Loucy (cell line): ENCODE results near the gene RBPJL.
A peak's percentile ranks its signal among the peaks of the same experiment; 100 is the strongest.

Experiments
- H2AFZ ChIP-seq: fragments of 200-600 bp; sonication (generic); 2 replicates; pipeline ENCODE4 v1.6.0; 2016; ENCODE audit warnings: antibody characterized with exemption, mild to moderate bottlenecking, low read length, moderate library complexity
- H3F3A ChIP-seq: fragments of 200-600 bp; 2 replicates; pipeline ENCODE4 v1.6.0; 2016; ENCODE audit warnings: antibody characterized with exemption, low read depth, mild to moderate bottlenecking
- H3K27me3 ChIP-seq: fragments of 200-600 bp; sonication (generic); 2 replicates; pipeline ENCODE4 v1.6.1; 2014; ENCODE audit warnings: low read length, mild to moderate bottlenecking; ENCODE audit not compliant: insufficient read depth, poor library complexity, severe bottlenecking
- H3K36me3 ChIP-seq: fragments of 200-600 bp; sonication (generic); 2 replicates; pipeline ENCODE4 v1.6.1; 2016; ENCODE audit warnings: low read length; ENCODE audit not compliant: insufficient read depth
- H3K4me1 ChIP-seq: fragments of 200-600 bp; sonication (generic); 2 replicates; pipeline ENCODE4 v1.5.1; 2014; ENCODE audit warnings: low read length, mild to moderate bottlenecking; ENCODE audit not compliant: insufficient read depth, poor library complexity, severe bottlenecking
- H3K4me2 ChIP-seq: fragments of 200-600 bp; sonication (generic); 2 replicates; pipeline ENCODE4 v1.6.0; 2014; ENCODE audit warnings: antibody characterized with exemption, low read length, low read depth, mild to moderate bottlenecking; ENCODE audit not compliant: poor library complexity, severe bottlenecking
- H3K4me3 ChIP-seq: fragments of 200-600 bp; sonication (generic); 2 replicates; pipeline ENCODE4 v1.5.1; 2014; ENCODE audit warnings: low read length, mild to moderate bottlenecking, mixed read lengths; ENCODE audit not compliant: poor library complexity, severe bottlenecking
- H3K79me2 ChIP-seq: fragments of 200-600 bp; sonication (generic); 2 replicates; pipeline ENCODE4 v1.6.1; 2014; ENCODE audit warnings: low read length; ENCODE audit not compliant: insufficient read depth
- H3K9ac ChIP-seq: fragments of 200-600 bp; sonication (generic); 2 replicates; pipeline ENCODE4 v1.6.0; 2014; ENCODE audit warnings: mild to moderate bottlenecking, low read depth, low read length, moderate library complexity; ENCODE audit not compliant: poor library complexity, severe bottlenecking
- H3K9me2 ChIP-seq: fragments of 200-600 bp; sonication (generic); replicated peaks from 2 replicates; pipeline ENCODE4 v1.6.1; 2016; ENCODE audit warnings: low read depth, low read length, mixed read lengths
- H3K9me3 ChIP-seq: fragments of 200-600 bp; sonication (generic); 2 replicates; pipeline ENCODE4 v1.6.1; 2014; ENCODE audit warnings: mild to moderate bottlenecking, antibody characterized with exemption, low read length, low read depth; ENCODE audit not compliant: insufficient read depth
- H4K20me1 ChIP-seq: fragments of 200-600 bp; sonication (generic); 2 replicates; pipeline ENCODE4 v1.6.0; 2014; ENCODE audit warnings: antibody characterized with exemption, low read length, mild to moderate bottlenecking; ENCODE audit not compliant: insufficient read depth, poor library complexity, severe bottlenecking
- CTCF ChIP-seq: fragments of 200-600 bp; sonication (generic); conservative IDR thresholded peaks from 2 replicates; pipeline ENCODE4 v1.5.1; 2014; ENCODE audit warnings: mild to moderate bottlenecking, antibody characterized with exemption, low read length
- EZH2phosphoT487 ChIP-seq: fragments of 200-600 bp; IDR thresholded peaks from 2 replicates; pipeline ENCODE4 v1.6.1; 2018; ENCODE audit warnings: antibody characterized with exemption, mild to moderate bottlenecking, moderate library complexity, borderline replicate concordance

RBPJL gene

GRCh38 chr20:45303586-45304463, 2.8 kb upstream of the RBPJL start:
- no peak for TF ChIP-seq EZH2phosphoT487
- TF ChIP-seq CTCF, result no peak
- H3K4me2 ChIP-seq, result no peak overlapping the region
- no peaks in the 10 kb centered on the region for H3K27me3 ChIP-seq
- no peaks in the 10 kb centered on the region for H3K36me3 ChIP-seq
- no peaks in the 10 kb centered on the region for H4K20me1 ChIP-seq
- no peak overlapping the region for H3K4me3 ChIP-seq
- no peaks in the 10 kb centered on the region for H3K9me2 ChIP-seq
- no peaks in the 10 kb centered on the region for H3K79me2 ChIP-seq
- H3K4me1 ChIP-seq, result no peaks in the 10 kb centered on the region
- no peak overlapping the region; the same call in 1 of the 2 replicates for H2AFZ ChIP-seq
- no peaks in the 10 kb centered on the region for H3F3A ChIP-seq
- no peak overlapping the region for H3K9ac ChIP-seq
- no peaks in the 10 kb centered on the region for H3K9me3 ChIP-seq

GRCh38 chr20:45304464-45304999, 2.1 kb upstream of the RBPJL start:
- H3K9me2 ChIP-seq, result no peaks in the 10 kb centered on the region
- no peak for TF ChIP-seq EZH2phosphoT487
- TF ChIP-seq CTCF, result no peak
- H4K20me1 ChIP-seq, result no peaks in the 10 kb centered on the region
- no peak overlapping the region for H3K9ac ChIP-seq
- no peak overlapping the region for H2AFZ ChIP-seq
- no peaks in the 10 kb centered on the region for H3K9me3 ChIP-seq
- no peaks in the 10 kb centered on the region for H3K4me1 ChIP-seq
- H3K79me2 ChIP-seq, result no peaks in the 10 kb centered on the region
- no peaks in the 10 kb centered on the region for H3K27me3 ChIP-seq
- H3K36me3 ChIP-seq, result no peaks in the 10 kb centered on the region
- H3K4me3 ChIP-seq, result no peak overlapping the region
- no peak overlapping the region for H3K4me2 ChIP-seq
- no peaks in the 10 kb centered on the region for H3F3A ChIP-seq

- 0 out of 2 replicates have a peak, but pooled peaks have one; percentile 9 for TF ChIP-seq CTCF
- TF ChIP-seq EZH2phosphoT487, result no peak
- Histone ChIP-seq H3K27me3 (no peaks in the 10 kb centered on the region), H3K4me3 (no peak overlapping the region), H3K9ac (no peak overlapping the region), H3F3A (no peaks in the 10 kb centered on the region), H3K9me3 (no peaks in the 10 kb centered on the region), H3K36me3 (no peaks in the 10 kb centered on the region), H3K4me2 (no peak overlapping the region), H3K4me1 (no peaks in the 10 kb centered on the region), H2AFZ (no peak overlapping the region), H4K20me1 (no peaks in the 10 kb centered on the region), H3K79me2 (no peaks in the 10 kb centered on the region), H3K9me2 (no peaks in the 10 kb centered on the region)
These were observed 1.4 kb upstream of the RBPJL start for GRCh38 chr20:45305262-45305661.
